ENCODE measurements around the gene PLCL1. TPM values are rescaled to one million over a fixed set of nuclear protein-coding genes. Genes with fewer than 3 reads are reported as not detected.

PLCL1 gene
- total RNA-seq, 2 donors from 2014 or later, result 6.7 to 6.8 TPM

DNA sequence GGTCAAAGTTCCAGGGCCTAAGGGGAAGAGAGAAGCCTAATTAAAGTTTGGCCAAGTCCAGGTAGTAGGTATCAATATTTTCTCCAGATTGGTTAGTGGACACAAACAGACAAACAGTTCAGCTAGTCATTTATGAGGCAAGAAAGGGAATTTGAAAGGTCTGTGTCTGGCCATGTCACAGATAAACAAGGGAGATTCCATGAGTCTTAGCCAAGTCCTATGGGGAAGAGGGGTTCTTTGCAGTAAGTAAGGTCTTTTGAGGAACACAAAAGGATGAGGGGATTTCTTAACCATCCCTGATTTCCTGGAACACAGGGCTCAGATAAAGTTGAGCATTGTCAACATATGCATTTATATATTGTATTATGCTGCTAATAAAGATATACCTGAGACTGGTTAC lies 310.8 kb downstream of the PLCL1 start:
- no peaks in the 10 kb centered on the region for H3K4me1 ChIP-seq (replicated peaks)
- no peak overlapping the region for H3K27ac ChIP-seq
- no peaks in the 10 kb centered on the region for H3K27me3 ChIP-seq (replicated peaks; ENCODE audit: insufficient read depth)
- no peak for TF ChIP-seq POLR2AphosphoS5 (IDR thresholded peaks at IDR 0.05)
- TF ChIP-seq POLR2A (IDR thresholded peaks at IDR 0.05), result no peak
- TF ChIP-seq, protein P1, sequence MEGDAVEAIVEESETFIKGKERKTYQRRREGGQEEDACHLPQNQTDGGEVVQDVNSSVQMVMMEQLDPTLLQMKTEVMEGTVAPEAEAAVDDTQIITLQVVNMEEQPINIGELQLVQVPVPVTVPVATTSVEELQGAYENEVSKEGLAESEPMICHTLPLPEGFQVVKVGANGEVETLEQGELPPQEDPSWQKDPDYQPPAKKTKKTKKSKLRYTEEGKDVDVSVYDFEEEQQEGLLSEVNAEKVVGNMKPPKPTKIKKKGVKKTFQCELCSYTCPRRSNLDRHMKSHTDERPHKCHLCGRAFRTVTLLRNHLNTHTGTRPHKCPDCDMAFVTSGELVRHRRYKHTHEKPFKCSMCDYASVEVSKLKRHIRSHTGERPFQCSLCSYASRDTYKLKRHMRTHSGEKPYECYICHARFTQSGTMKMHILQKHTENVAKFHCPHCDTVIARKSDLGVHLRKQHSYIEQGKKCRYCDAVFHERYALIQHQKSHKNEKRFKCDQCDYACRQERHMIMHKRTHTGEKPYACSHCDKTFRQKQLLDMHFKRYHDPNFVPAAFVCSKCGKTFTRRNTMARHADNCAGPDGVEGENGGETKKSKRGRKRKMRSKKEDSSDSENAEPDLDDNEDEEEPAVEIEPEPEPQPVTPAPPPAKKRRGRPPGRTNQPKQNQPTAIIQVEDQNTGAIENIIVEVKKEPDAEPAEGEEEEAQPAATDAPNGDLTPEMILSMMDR (IDR thresholded peaks at IDR 0.05), result no peak
- no peak for DNase-seq (ENCODE audit: low spot score)
- intact Hi-C loops (cut with DNase I), result no loop called here
- no peaks in the 10 kb centered on the region for H3K36me3 ChIP-seq
- no peaks in the 10 kb centered on the region for H3K9me3 ChIP-seq
- no peak overlapping the region for H3K4me3 ChIP-seq

DNA sequence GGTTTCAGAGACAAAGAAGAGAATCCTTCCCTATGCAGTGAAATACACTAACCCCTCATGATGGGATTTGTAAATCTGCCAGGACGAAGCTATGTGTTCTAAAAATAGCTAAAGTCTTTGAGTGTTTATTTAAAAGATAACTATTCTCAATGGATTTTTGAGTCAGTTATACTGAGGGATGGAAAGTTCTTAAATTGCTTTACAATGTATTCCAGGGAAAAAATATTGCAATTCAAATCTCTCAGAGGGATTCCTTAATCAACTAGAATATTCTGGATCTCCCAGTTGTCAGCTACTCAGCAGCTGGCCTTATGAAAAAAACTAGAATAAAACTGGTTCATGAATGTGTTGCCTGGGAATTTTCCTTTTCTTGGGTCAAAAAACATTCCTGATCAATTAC lies 312.4 kb downstream of the PLCL1 start:
- intact Hi-C loops (cut with DNase I), result no loop called here
- WGBS, result 35% methylated on average over 1 of the region's 1 CpG
- DNase-seq (ENCODE audit: low spot score), result no peak
- Histone ChIP-seq H3K4me1 (replicated peaks) (no peaks in the 10 kb centered on the region), H3K27ac (no peak overlapping the region), H3K36me3 (no peaks in the 10 kb centered on the region), H3K27me3 (replicated peaks; ENCODE audit: insufficient read depth) (no peaks in the 10 kb centered on the region), H3K9me3 (no peaks in the 10 kb centered on the region), H3K4me3 (no peak overlapping the region)
- TF ChIP-seq, protein P1 (IDR thresholded peaks at IDR 0.05), result no peak
- TF ChIP-seq POLR2A (IDR thresholded peaks at IDR 0.05) (no peak), POLR2AphosphoS5 (IDR thresholded peaks at IDR 0.05) (no peak)

DNA sequence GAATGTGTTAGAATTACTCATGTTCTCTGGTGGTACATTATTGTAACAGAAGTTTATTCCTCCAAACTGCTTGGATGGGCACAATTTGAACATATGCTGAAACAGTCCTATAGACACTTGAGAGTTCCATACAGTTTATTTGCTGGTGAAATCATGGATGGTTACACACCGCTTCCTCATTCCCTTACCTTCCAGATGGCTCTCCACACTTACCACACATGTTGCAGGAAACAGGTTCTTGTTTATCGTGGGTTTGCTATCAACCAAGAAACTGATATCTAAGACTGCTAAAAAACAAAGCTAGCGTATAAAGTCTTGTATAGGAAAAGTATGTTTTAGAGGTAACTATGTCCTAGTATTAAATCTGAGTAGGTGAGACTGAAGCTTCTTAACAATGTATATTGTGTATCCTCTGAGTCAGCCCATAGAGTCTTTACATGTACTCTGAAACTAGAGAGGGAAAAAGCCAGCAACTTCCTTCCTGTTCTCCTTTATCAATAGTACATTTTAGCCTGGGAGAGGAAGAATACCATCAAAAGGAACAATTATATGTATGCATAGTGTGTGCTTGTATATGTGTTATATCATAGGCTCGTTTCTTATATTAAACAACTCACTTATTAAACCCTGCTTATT lies 313.1 kb downstream of the PLCL1 start:
- intact Hi-C loops (cut with DNase I), result no loop called here
- no peak for DNase-seq (ENCODE audit: low spot score)
- H3K4me1 ChIP-seq (replicated peaks), result no peaks in the 10 kb centered on the region
- TF ChIP-seq, protein P1 (IDR thresholded peaks at IDR 0.05), result no peak
- TF ChIP-seq POLR2AphosphoS5 (IDR thresholded peaks at IDR 0.05) (no peak), POLR2A (IDR thresholded peaks at IDR 0.05) (no peak)
- H3K9me3 ChIP-seq, result no peaks in the 10 kb centered on the region
- WGBS, result 89% methylated on average over 4 of the region's 4 CpGs
- no peaks in the 10 kb centered on the region for H3K36me3 ChIP-seq
- no peak overlapping the region for H3K4me3 ChIP-seq
- H3K27ac ChIP-seq, result no peak overlapping the region
- H3K27me3 ChIP-seq (replicated peaks; ENCODE audit: insufficient read depth), result no peaks in the 10 kb centered on the region

DNA sequence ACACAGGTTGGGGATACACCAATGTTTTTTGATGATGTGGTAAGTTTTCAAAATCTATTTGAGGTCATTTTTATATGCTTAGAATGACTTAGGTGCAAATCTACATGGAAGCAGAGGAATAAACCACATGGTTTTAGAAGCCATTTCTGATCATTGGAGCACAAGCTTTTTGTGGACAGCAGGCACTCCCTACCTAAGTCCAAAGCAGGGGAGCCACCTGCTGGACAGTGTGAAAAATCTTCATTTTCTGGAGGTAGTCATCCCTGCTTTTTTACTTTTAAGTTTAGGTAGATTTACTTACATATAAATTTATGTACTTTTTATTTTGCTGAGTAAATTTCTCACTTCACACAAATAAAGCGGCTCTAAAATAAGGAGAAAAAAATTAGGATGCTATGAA lies 323.2 kb downstream of the PLCL1 start:
- DNase-seq (ENCODE audit: low spot score), result no peak
- Histone ChIP-seq H3K27ac (no peak overlapping the region), H3K27me3 (replicated peaks; ENCODE audit: insufficient read depth) (no peaks in the 10 kb centered on the region), H3K4me1 (replicated peaks) (no peaks in the 10 kb centered on the region), H3K4me3 (no peak overlapping the region), H3K9me3 (no peaks in the 10 kb centered on the region), H3K36me3 (no peaks in the 10 kb centered on the region)
- TF ChIP-seq POLR2A (IDR thresholded peaks at IDR 0.05) (no peak), POLR2AphosphoS5 (IDR thresholded peaks at IDR 0.05) (no peak)
- TF ChIP-seq, protein P1 (IDR thresholded peaks at IDR 0.05), result peak; percentile 10 to 66 (median 46)
- 88% methylated on average over 1 of the region's 1 CpG for WGBS
- intact Hi-C loops (cut with DNase I), result loop anchor here (5.0 to 10.0 kb wide), 2 partner anchors 167 to 325 kb away; partner anchors contain the start of gene PLCL1

DNA sequence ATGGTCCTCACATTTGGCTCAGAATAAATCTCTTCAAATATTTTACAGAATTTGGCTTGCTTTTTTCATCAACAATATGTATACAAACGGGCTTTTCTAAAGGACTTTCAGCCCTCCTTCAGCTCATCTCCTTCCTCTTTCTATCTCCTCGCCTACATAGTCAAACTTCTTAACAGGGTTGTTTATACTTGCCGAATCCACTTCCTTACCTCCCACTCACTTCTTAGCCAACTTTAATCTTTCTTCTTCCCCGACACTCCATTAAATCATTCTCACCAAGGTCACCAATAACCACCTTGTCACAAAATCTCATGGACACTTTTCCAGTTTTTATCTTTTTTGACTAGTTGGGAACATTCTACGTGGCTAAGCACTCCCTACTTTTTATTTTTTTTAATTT lies 325.2 kb downstream of the PLCL1 start:
- H3K9me3 ChIP-seq, result no peaks in the 10 kb centered on the region
- 74% methylated on average over 5 of the region's 5 CpGs for WGBS
- no peak for DNase-seq (ENCODE audit: low spot score)
- H3K36me3 ChIP-seq, result no peaks in the 10 kb centered on the region
- no peak overlapping the region for H3K4me3 ChIP-seq
- TF ChIP-seq, protein P1 (IDR thresholded peaks at IDR 0.05), result no peak
- TF ChIP-seq POLR2AphosphoS5 (IDR thresholded peaks at IDR 0.05) (no peak), POLR2A (IDR thresholded peaks at IDR 0.05) (no peak)
- H3K4me1 ChIP-seq (replicated peaks), result no peaks in the 10 kb centered on the region
- intact Hi-C loops (cut with DNase I), result loop anchor here (5.0 to 10.0 kb wide), 3 partner anchors 95 to 327 kb away; partner anchors contain the start of gene PLCL1
- H3K27me3 ChIP-seq (replicated peaks; ENCODE audit: insufficient read depth), result no peaks in the 10 kb centered on the region
- H3K27ac ChIP-seq, result no peak overlapping the region

All from prostate gland (tissue), 2 donors.